IMR-90 (cell line): Measurements from ENCODE around the gene KLK1. TPM values are rescaled to one million over a fixed set of nuclear protein-coding genes. Genes with fewer than 3 reads are reported as not detected.

Experiments used
- ATAC-seq: fragments of 200-7000 bp; cut with Tn5 transposase; 2 replicates; pipeline ENCODE4 v1.9.1; 2020; ENCODE audit warnings: low read depth, mild to moderate bottlenecking, moderate library complexity
- BruUV-seq: library from RNA; stranded (reverse); fragments of 400-500 nt; replicated peaks from 2 replicates; lab custom pipeline; 2021; lab: Mats Ljungman, UMichigan
- CTCF ChIA-PET: fragments of 300-600 bp; formaldehyde crosslinking; extraction: SDS; loops from one replicate; lab custom pipeline; 2021; ENCODE audit warnings: antibody characterized with exemption; lab: Yijun Ruan, JAX
- POLR2A ChIA-PET: fragments of 300-600 bp; sonication (Branson Sonifier 250); formaldehyde crosslinking; loops from one replicate; lab custom pipeline; 2022; ENCODE audit warnings: antibody characterized with exemption; ENCODE audit not compliant: unreplicated experiment; lab: Charles Lee
- DNase-seq: peaks from one replicate; pipeline ENCODE4 v3.0.0; 2013
- H2AFZ ChIP-seq: replicated peaks from 2 replicates; pipeline ENCODE3; 2013; ENCODE audit warnings: low read length, mild to moderate bottlenecking; ENCODE audit not compliant: poor library complexity
- H2AK5ac ChIP-seq: 2 replicates; pipeline ENCODE4 v1.6.1; 2013; ENCODE audit warnings: low read depth, low read length, inconsistent platforms
- H2AK9ac ChIP-seq: replicated peaks from 2 replicates; pipeline ENCODE3; 2013; ENCODE audit warnings: mild to moderate bottlenecking, low read depth, low read length, moderate library complexity; ENCODE audit not compliant: poor library complexity
- H2BK120ac ChIP-seq: 2 replicates; pipeline ENCODE4 v1.6.1; 2013; ENCODE audit warnings: low read depth, low read length, inconsistent platforms
- H2BK15ac ChIP-seq: 3 replicates; pipeline ENCODE4 v1.6.1; 2013; ENCODE audit warnings: low read depth, low read length, inconsistent platforms
- H2BK20ac ChIP-seq: 2 replicates; pipeline ENCODE4 v1.6.1; 2013; ENCODE audit warnings: low read depth, mild to moderate bottlenecking, inconsistent platforms, low read length, moderate library complexity
- H2BK5ac ChIP-seq: 2 replicates; pipeline ENCODE4 v1.6.1; 2013; ENCODE audit warnings: mild to moderate bottlenecking, low read depth, low read length, inconsistent platforms; ENCODE audit not compliant: poor library complexity, severe bottlenecking
- H3K14ac ChIP-seq: replicated peaks from 2 replicates; pipeline ENCODE4 v1.6.1; 2013; ENCODE audit warnings: low read depth, low read length, inconsistent platforms
- H3K18ac ChIP-seq: 2 replicates; pipeline ENCODE4 v1.6.1; 2013; ENCODE audit warnings: low read depth, low read length, control low read depth
- H3K23ac ChIP-seq: 2 replicates; pipeline ENCODE4 v1.6.1; 2013; ENCODE audit warnings: low read depth, low read length, inconsistent platforms
- H3K27ac ChIP-seq: 2 replicates; pipeline ENCODE4 v1.5.1; 2013; ENCODE audit warnings: mild to moderate bottlenecking, control low read depth, low read length; ENCODE audit not compliant: insufficient read depth
- H3K27me3 ChIP-seq: 2 replicates; pipeline ENCODE4 v1.6.1; 2013; ENCODE audit warnings: low read length; ENCODE audit not compliant: control insufficient read depth, insufficient read depth
- H3K36me3 ChIP-seq: 2 replicates; pipeline ENCODE4 v1.6.1; 2013; ENCODE audit warnings: low read length, mixed read lengths; ENCODE audit not compliant: control insufficient read depth, insufficient read depth
- H3K4ac ChIP-seq: 2 replicates; pipeline ENCODE4 v1.6.1; 2013; ENCODE audit warnings: low read depth, low read length, inconsistent platforms
- H3K4me1 ChIP-seq: 2 replicates; pipeline ENCODE4 v1.6.1; 2013; ENCODE audit warnings: low read length, mixed read lengths; ENCODE audit not compliant: control insufficient read depth, insufficient read depth
- H3K4me2 ChIP-seq: 2 replicates; pipeline ENCODE4 v1.6.1; 2013; ENCODE audit warnings: low read depth, mild to moderate bottlenecking, control low read depth, low read length, moderate library complexity
- H3K4me3 ChIP-seq: 2 replicates; pipeline ENCODE4 v1.5.1; 2013; ENCODE audit warnings: low read depth, mild to moderate bottlenecking, control low read depth, low read length, moderate library complexity; ENCODE audit not compliant: insufficient read depth
- H3K56ac ChIP-seq: 2 replicates; pipeline ENCODE4 v1.6.1; 2013; ENCODE audit warnings: low read length, inconsistent platforms; ENCODE audit not compliant: insufficient read depth; ENCODE audit errors: extremely low read depth
- H3K79me1 ChIP-seq, 2 experiments: 2 replicates each; pipeline ENCODE4 v1.6.1; 2013; ENCODE audit warnings: low read length in 2 of 2, inconsistent platforms in 1 of 2, low read depth in 1 of 2
- H3K9ac ChIP-seq: 2 replicates; pipeline ENCODE4 v1.6.1; 2013; ENCODE audit warnings: low read depth, low read length, control low read depth
- H3K9me1 ChIP-seq: 2 replicates; pipeline ENCODE4 v1.6.1; 2013; ENCODE audit warnings: low read length, inconsistent platforms; ENCODE audit not compliant: insufficient read depth
- H3K9me3 ChIP-seq: 2 replicates; pipeline ENCODE4 v1.6.1; 2013; ENCODE audit warnings: low read length; ENCODE audit not compliant: control insufficient read depth, insufficient read depth
- H4K20me1 ChIP-seq: 2 replicates; pipeline ENCODE4 v1.6.1; 2013; ENCODE audit warnings: low read length, inconsistent platforms; ENCODE audit not compliant: insufficient read depth
- H4K5ac ChIP-seq: 2 replicates; pipeline ENCODE4 v1.6.1; 2013; ENCODE audit warnings: mild to moderate bottlenecking, low read depth, low read length, control low read depth
- H4K8ac ChIP-seq, 2 experiments: 2 replicates each; pipeline ENCODE4 v1.6.1; 2013; ENCODE audit warnings: low read depth in 2 of 2, low read length in 2 of 2, control low read depth in 1 of 2, inconsistent platforms in 1 of 2
- H4K91ac ChIP-seq: 2 replicates; pipeline ENCODE4 v1.6.1; 2013; ENCODE audit warnings: low read depth, low read length, inconsistent platforms; ENCODE audit not compliant: insufficient read depth
- BHLHE40 ChIP-seq: fragments of 150-350 bp; IDR thresholded peaks from 2 replicates; pipeline ENCODE4 v1.6.1; 2016; ENCODE audit warnings: mild to moderate bottlenecking, low read depth, low read length
- CHD1 ChIP-seq: IDR thresholded peaks from 2 replicates; pipeline ENCODE4 v1.6.1; 2012; ENCODE audit warnings: low read depth, low read length, improper control_type of control experiment
- CTCF ChIP-seq: conservative IDR thresholded peaks from 2 replicates; pipeline ENCODE4 v1.5.1; 2012; ENCODE audit warnings: mild to moderate bottlenecking, low read depth, low read length, improper control_type of control experiment
- FOS ChIP-seq: fragments of 150-350 bp; IDR thresholded peaks from 2 replicates; pipeline ENCODE4 v1.6.1; 2016; ENCODE audit warnings: low read depth, low read length
- MAFK ChIP-seq: IDR thresholded peaks from 2 replicates; pipeline ENCODE4 v1.6.1; 2012; ENCODE audit warnings: low read depth, low read length, improper control_type of control experiment
- RAD21 ChIP-seq: IDR thresholded peaks from 2 replicates; pipeline ENCODE4 v1.6.1; 2012; ENCODE audit warnings: low read length, improper control_type of control experiment
- WGBS, 2 experiments: methylation state at CpG; one replicate each; pipeline versions ENCODE4 v1.1.5 to v1.1.7; 2013; ENCODE audit warnings: missing lambda C conversion rate in 2 of 2; ENCODE audit not compliant: insufficient read length in 1 of 2; ENCODE audit errors: extremely low coverage in 2 of 2; 5-methylcytosine and 5-hydroxymethylcytosine counted together
- dilution Hi-C: fragments of 300-500 bp; cut with HindIII; formaldehyde crosslinking; loops from one replicate; pipeline ENCODE4 v1.14.3; 2018; ENCODE audit warnings: low sequenced_read_pairs; ENCODE audit not compliant: unreplicated experiment
- in situ Hi-C: fragments of 300-500 bp; cut with MboI; formaldehyde crosslinking; loops from 3 replicates; pipeline ENCODE4 v1.14.3; 2019; ENCODE audit warnings: low sequenced_read_pairs, inconsistent platforms, mixed read lengths
- intact Hi-C: fragments of 100-400 bp; cut with micrococcal nuclease; formaldehyde crosslinking; loops from 2 replicates; pipeline ENCODE4 v1.10.0; 2022
- polyA plus RNA-seq, 3 experiments: library from polyadenylated mRNA; depleted of rRNA; stranded (reverse); fragments of >200 nt; gene quantifications; 2 replicates each; pipeline ENCODE4 v1.2.3, GENCODE V29; 2012; ENCODE audit warnings: low replicate concordance in 1 of 3
- total RNA-seq: library from RNA; depleted of rRNA; stranded (reverse); fragments of >200 nt; gene quantifications from 2 replicates; pipeline ENCODE4 v1.2.3, GENCODE V29; 2012

The KLK1 gene
- total and polyA plus RNA-seq, 2 of the 4 experiments (the other 2 are of a cell fraction) = not detected

- Histone ChIP-seq H3K9me3 (no peaks in the 10 kb centered on the region), H2BK120ac (no peak overlapping the region), H2AFZ (no peak overlapping the region), H2AK5ac (no peak overlapping the region), H3K18ac (no peak overlapping the region), H3K9me1 (no peaks in the 10 kb centered on the region), H3K79me1 (no peaks in the 10 kb centered on the region), H4K5ac (no peak overlapping the region), H4K91ac (no peak overlapping the region), H3K4me3 (no peak overlapping the region), H2BK15ac (no peak overlapping the region), H3K4me1 (no peaks in the 10 kb centered on the region), H3K4ac (no peak overlapping the region), H3K36me3 (no peaks in the 10 kb centered on the region), H3K4me2 (no peak overlapping the region), H4K8ac (no peak overlapping the region), H3K23ac (no peak overlapping the region), H2BK5ac (no peak overlapping the region), H4K20me1 (no peaks in the 10 kb centered on the region), H3K56ac (no peak overlapping the region), H2BK20ac (no peak overlapping the region), H2AK9ac (no peak overlapping the region), H3K27ac (no peak overlapping the region), H3K27me3 (peaks cover 42% of the 10 kb centered on the region), H3K9ac (no peak overlapping the region), H3K14ac (no peak overlapping the region)
- ATAC-seq (no peak), DNase-seq (no peak)
- dilution Hi-C loops (no loop called here), in situ Hi-C loops (no loop called here), intact Hi-C loops (no loop called here)
- no CpG with 5 or more reads among the region's 4 CpGs for WGBS, 2 experiments
- ChIA-PET CTCF (no interaction called here), POLR2A (no interaction called here)
- TF ChIP-seq MAFK (no peak), FOS (no peak), RAD21 (no peak), CHD1 (no peak), BHLHE40 (no peak), CTCF (no peak)
- BruUV-seq = no TSS peak
Observed at GRCh38 chr19:50821248-50821612, 2.4 kb downstream of the KLK1 start.
